OCI-LY7 (cell line): Measurements from ENCODE around the gene TUB.

Experiments
- CTCF ChIP-seq: fragments of 200-600 bp; sonication (generic); conservative IDR thresholded peaks from 2 replicates; pipeline ENCODE4 v1.5.1; 2014; ENCODE audit warnings: mild to moderate bottlenecking, antibody characterized with exemption, low read length, moderate library complexity, mixed read lengths
- EZH2phosphoT487 ChIP-seq: fragments of 200-600 bp; sonication (generic); IDR thresholded peaks from 2 replicates; pipeline ENCODE4 v1.6.1; 2018; ENCODE audit warnings: low read depth, borderline replicate concordance, mild to moderate bottlenecking, mixed run types, antibody characterized with exemption, low read length, moderate library complexity, mixed read lengths

GRCh38 chr11:8075119-8075726, 5.8 kb upstream of the TUB start:
- TF ChIP-seq CTCF, result no peak
- no peak for TF ChIP-seq EZH2phosphoT487
